Type B pancreatic cell (in vitro differentiated cells): ENCODE measurements around the gene TUBGCP6. TPM values are rescaled to one million over a fixed set of nuclear protein-coding genes. Genes with fewer than 3 reads are reported as not detected.

ENCODE experiments used
- DNase-seq: peaks from one replicate; pipeline ENCODE4 v3.0.0; 2021; ENCODE audit warnings: mixed read lengths; ENCODE audit not compliant: unreplicated experiment; ENCODE audit errors: extremely low spot score
- H3K27ac Mint-ChIP-seq: 2 replicates; pipeline ENCODE4 v1.8.0; 2021; ENCODE audit warnings: mild to moderate bottlenecking, mixed read lengths
- H3K27me3 Mint-ChIP-seq: 2 replicates; pipeline ENCODE4 v1.8.0; 2021; ENCODE audit warnings: mixed read lengths
- H3K36me3 Mint-ChIP-seq: 2 replicates; pipeline ENCODE4 v1.8.0; 2021; ENCODE audit warnings: mixed read lengths
- H3K4me1 Mint-ChIP-seq: one replicate; pipeline ENCODE4 v1.8.0; 2021; ENCODE audit warnings: mixed read lengths; ENCODE audit not compliant: unreplicated experiment
- H3K4me3 Mint-ChIP-seq: 2 replicates; pipeline ENCODE4 v1.8.0; 2021; ENCODE audit warnings: mild to moderate bottlenecking, mixed read lengths
- H3K9me3 Mint-ChIP-seq: 2 replicates; pipeline ENCODE4 v1.8.0; 2021; ENCODE audit warnings: mixed read lengths
- total RNA-seq: library from RNA; stranded (reverse); gene quantifications from 2 replicates; pipeline ENCODE4 v1.2.1, GENCODE V29; 2021; ENCODE audit warnings: low replicate concordance
- TF ChIP-seq, protein P1 (sequence below): fragments of 200-600 bp; sonication (generic); conservative IDR thresholded peaks from 2 replicates; pipeline ENCODE4 v1.5.0; 2021; ENCODE audit warnings: antibody characterized with exemption, mild to moderate bottlenecking

The TUBGCP6 gene
- total RNA-seq, 1 donor from 2014 or later = 51.4 TPM

DNA sequence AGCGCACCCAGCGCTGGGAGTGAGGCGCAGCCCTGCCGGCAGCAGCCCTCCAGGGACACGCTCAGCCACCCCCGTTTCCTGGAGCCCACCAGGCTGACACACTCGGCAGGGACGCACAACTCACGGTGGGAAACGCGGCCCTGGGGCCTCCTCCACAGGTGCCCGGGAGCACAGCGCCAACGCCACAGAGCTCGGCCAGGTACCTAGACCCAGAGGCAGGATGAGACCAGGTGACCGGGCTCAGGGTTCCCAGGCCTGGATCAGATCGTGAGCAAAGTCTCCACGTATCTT, 18.0 kb downstream of the TUBGCP6 start:
- H3K27me3 Mint-ChIP-seq = no peaks in the 10 kb centered on the region
- DNase-seq = no peak
- TF ChIP-seq, protein P1, sequence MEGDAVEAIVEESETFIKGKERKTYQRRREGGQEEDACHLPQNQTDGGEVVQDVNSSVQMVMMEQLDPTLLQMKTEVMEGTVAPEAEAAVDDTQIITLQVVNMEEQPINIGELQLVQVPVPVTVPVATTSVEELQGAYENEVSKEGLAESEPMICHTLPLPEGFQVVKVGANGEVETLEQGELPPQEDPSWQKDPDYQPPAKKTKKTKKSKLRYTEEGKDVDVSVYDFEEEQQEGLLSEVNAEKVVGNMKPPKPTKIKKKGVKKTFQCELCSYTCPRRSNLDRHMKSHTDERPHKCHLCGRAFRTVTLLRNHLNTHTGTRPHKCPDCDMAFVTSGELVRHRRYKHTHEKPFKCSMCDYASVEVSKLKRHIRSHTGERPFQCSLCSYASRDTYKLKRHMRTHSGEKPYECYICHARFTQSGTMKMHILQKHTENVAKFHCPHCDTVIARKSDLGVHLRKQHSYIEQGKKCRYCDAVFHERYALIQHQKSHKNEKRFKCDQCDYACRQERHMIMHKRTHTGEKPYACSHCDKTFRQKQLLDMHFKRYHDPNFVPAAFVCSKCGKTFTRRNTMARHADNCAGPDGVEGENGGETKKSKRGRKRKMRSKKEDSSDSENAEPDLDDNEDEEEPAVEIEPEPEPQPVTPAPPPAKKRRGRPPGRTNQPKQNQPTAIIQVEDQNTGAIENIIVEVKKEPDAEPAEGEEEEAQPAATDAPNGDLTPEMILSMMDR = no peak
- H3K4me1 Mint-ChIP-seq = no peaks in the 10 kb centered on the region
- H3K9me3 Mint-ChIP-seq = no peaks in the 10 kb centered on the region
- H3K36me3 Mint-ChIP-seq = no peaks in the 10 kb centered on the region
- H3K4me3 Mint-ChIP-seq = no peak overlapping the region
- no peak overlapping the region for H3K27ac Mint-ChIP-seq

DNA sequence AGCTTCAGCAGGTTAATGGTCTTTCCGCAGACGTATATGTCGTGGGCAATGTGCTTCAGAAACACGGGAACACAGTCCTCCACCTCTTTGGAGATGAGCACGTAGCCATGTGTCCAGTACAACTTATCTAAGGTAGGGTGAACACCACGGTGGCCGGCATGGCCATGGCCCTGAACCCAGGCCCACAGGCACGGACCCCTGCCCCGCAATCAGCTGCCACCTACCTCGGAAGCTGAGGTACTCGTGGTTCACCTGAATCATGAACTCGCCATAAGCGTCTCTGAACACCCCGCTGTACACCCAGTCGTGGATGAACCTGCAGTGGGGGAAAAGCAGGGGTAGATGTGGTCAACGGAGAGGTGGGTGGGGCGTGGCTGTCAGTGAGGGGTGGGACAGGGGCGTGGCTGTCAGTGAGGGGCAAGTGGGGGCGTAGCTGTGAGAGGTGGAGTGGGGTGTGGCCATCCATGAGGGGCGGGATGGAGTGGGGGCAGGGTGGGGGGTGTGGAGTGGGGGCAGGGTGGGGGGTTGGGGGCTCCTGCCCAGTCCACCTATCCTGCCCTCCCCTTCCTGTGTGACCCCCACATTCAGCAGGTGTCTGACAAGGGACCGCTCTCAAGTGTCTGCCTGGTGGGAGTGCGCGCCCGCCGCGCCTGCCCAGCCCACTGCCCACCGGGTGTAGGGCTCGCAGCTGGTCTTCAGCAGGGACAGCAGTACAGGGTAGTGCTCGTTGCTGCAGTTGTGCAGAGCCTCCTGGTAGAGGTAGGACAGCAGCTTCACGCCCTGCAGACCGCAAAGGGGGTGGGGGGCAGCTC, 18.6 kb downstream of the TUBGCP6 start:
- TF ChIP-seq, protein P1 = no peak
- DNase-seq = no peak

DNA sequence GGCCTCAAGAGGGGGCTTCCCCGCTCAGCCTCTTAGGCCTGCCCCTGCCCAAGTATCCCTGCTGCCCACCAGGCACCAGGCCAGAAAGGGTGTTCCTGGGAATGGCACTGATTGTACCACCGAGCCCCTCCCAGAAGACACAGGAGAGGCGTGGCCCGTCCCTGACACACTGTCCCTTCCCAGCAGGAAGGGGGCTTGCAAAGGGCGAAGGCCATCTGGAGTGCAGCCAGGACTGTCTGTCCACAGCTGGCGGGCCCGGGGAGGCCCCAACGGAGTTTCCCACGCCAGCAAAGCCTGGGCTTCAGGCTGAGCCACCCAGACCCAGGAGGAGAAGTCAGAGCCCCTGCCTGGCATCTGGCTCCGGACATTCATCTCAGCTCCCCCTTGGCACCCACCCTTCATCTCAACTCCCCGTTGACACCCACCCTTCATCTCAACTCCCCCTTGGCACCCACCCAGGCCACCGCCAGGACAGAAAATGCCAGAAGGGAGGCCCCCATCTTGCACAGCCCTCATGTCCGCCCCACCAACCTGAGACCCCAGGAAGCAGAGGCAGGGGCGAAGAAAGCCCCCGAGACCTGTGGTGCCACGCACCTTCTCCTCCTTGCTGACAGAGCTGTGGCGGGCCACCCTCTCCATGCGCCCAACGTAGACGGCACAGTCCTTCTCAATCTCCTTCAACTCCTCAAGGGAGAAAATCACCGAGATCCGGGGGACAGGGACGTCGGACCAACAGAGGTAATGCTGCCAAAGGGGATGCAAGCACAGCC, 19.4 kb downstream of the TUBGCP6 start:
- DNase-seq = no peak
- no peaks in the 10 kb centered on the region for H3K36me3 Mint-ChIP-seq
- H3K27me3 Mint-ChIP-seq = no peaks in the 10 kb centered on the region
- no peaks in the 10 kb centered on the region for H3K4me1 Mint-ChIP-seq
- H3K27ac Mint-ChIP-seq = no peak overlapping the region
- no peaks in the 10 kb centered on the region for H3K9me3 Mint-ChIP-seq
- H3K4me3 Mint-ChIP-seq = no peak overlapping the region
- TF ChIP-seq, protein P1 = no peak

More for the DNA sequence above, 18.6 kb downstream of the TUBGCP6 start:
- Mint-ChIP-seq H3K27ac (no peak overlapping the region), H3K4me1 (no peaks in the 10 kb centered on the region), H3K27me3 (no peaks in the 10 kb centered on the region), H3K4me3 (no peak overlapping the region), H3K36me3 (no peaks in the 10 kb centered on the region), H3K9me3 (no peaks in the 10 kb centered on the region)

DNA sequence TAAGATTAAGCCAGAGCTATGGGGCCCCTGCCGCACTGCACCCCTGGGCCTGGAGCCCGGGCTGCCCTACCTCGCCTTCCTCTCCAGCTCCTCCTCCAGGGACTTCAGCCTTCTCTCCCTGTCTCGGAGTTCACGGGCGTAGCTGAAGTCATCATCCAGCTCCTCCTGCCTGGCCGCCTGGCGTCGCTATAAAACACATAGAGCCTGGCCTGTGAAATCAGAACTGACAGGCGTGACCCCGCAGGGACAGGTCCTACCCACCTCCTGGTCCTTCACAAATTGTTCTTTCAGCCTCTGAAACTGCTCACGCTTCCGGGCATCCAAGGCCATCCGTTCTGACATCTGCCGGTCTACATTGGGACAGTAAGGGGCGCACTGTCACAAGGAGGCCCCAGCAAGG, 20.8 kb downstream of the TUBGCP6 start:
- no peak for DNase-seq
- Mint-ChIP-seq H3K27me3 (no peaks in the 10 kb centered on the region), H3K4me1 (no peaks in the 10 kb centered on the region), H3K9me3 (no peaks in the 10 kb centered on the region), H3K4me3 (no peak overlapping the region), H3K36me3 (no peaks in the 10 kb centered on the region), H3K27ac (no peak overlapping the region)
- TF ChIP-seq, protein P1 = no peak

DNA sequence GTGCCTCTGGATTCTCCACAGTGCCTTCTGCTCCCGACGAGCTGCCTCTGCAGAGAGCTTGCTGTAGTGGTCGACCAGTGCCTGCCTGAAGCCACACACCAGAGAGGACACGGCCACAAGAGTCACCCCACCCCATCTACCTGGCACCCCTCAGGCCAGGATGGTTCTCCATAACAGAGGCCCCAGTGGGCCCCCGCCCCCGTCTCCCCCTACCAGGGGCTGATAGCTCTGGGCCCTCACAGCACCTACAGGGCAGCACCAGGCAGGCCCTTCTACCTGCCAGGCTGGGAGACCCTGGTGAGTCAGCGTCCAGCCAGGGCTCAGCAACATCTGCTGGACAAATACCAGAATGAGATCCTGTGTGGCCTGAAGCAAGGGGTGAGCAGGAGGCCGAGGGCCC, 22.3 kb downstream of the TUBGCP6 start:
- no peaks in the 10 kb centered on the region for H3K9me3 Mint-ChIP-seq
- TF ChIP-seq, protein P1 = no peak
- no peak overlapping the region for H3K27ac Mint-ChIP-seq
- no peaks in the 10 kb centered on the region for H3K4me1 Mint-ChIP-seq
- H3K4me3 Mint-ChIP-seq = no peak overlapping the region
- no peak for DNase-seq
- H3K27me3 Mint-ChIP-seq = no peaks in the 10 kb centered on the region
- H3K36me3 Mint-ChIP-seq = no peaks in the 10 kb centered on the region
